H1 (cell line): ENCODE measurements around the gene KIZ. TPM values are rescaled to one million over a fixed set of nuclear protein-coding genes. Genes with fewer than 3 reads are reported as not detected.

Source experiments
- CTCF ChIA-PET: fragments of 300-600 bp; sonication (Branson Sonifier 250); formaldehyde crosslinking; loops from one replicate; lab custom pipeline; 2021; ENCODE audit not compliant: partially characterized antibody; lab: Charles Lee
- POLR2A ChIA-PET: fragments of 300-600 bp; sonication (Branson Sonifier 250); formaldehyde crosslinking; loops from one replicate; lab custom pipeline; 2021; ENCODE audit warnings: inconsistent platforms; ENCODE audit not compliant: partially characterized antibody; lab: Charles Lee
- DNase-seq, 2 experiments: peaks; one replicate each; pipeline versions ENCODE4 v3.0.0 to v3.0.0-alpha.2; 2010 to 2022; ENCODE audit warnings: low spot score in 2 of 2, low read depth in 1 of 2, mixed read lengths in 1 of 2
- FAIRE-seq: peaks from 2 replicates; lab custom pipeline; 2011; peaks lifted over from hg19 to GRCh38; lab: Jason Lieb, UNC
- H2AFZ ChIP-seq: 2 replicates; pipeline ENCODE4 v1.8.1; 2012; ENCODE audit warnings: low read length, inconsistent platforms
- H2AK5ac ChIP-seq: 2 replicates; pipeline ENCODE4 v1.6.1; 2013; ENCODE audit warnings: low read depth, low read length
- H2BK120ac ChIP-seq: replicated peaks from 2 replicates; pipeline ENCODE3; 2013; ENCODE audit warnings: low read depth, low read length, inconsistent platforms
- H2BK12ac ChIP-seq: 2 replicates; pipeline ENCODE4 v1.6.1; 2013; ENCODE audit warnings: low read depth, low read length
- H2BK15ac ChIP-seq: 2 replicates; pipeline ENCODE4 v1.6.1; 2013; ENCODE audit warnings: low read length
- H2BK20ac ChIP-seq: 2 replicates; pipeline ENCODE4 v1.6.1; 2013; ENCODE audit warnings: low read length
- H2BK5ac ChIP-seq: 2 replicates; pipeline ENCODE4 v1.6.1; 2013; ENCODE audit warnings: low read depth, low read length
- H3K14ac ChIP-seq: 2 replicates; pipeline ENCODE4 v1.6.1; 2013; ENCODE audit warnings: inconsistent platforms; ENCODE audit not compliant: insufficient read length
- H3K18ac ChIP-seq: 2 replicates; pipeline ENCODE4 v1.6.1; 2013; ENCODE audit warnings: low read length; ENCODE audit errors: extremely low read depth
- H3K23ac ChIP-seq: 2 replicates; pipeline ENCODE4 v1.6.1; 2013; ENCODE audit warnings: inconsistent platforms; ENCODE audit not compliant: insufficient read length
- H3K23me2 ChIP-seq: 2 replicates; pipeline ENCODE4 v1.6.1; 2013; ENCODE audit warnings: low read depth, low read length
- H3K27ac ChIP-seq: 2 replicates; pipeline ENCODE4 v1.6.1; 2011; ENCODE audit warnings: low read depth, low read length, inconsistent platforms
- H3K27me3 ChIP-seq, 4 experiments: replicated peaks in 1 of 4; 1 replicate in 1 of 4; 2 replicates in 3 of 4; pipeline versions ENCODE4 v1.6.1 to v1.8.1; 2011 to 2013; ENCODE audit warnings: low read length in 3 of 4, mild to moderate bottlenecking in 3 of 4, inconsistent platforms in 2 of 4, mixed read lengths in 2 of 4, moderate library complexity in 1 of 4; ENCODE audit not compliant: control insufficient read depth in 3 of 4, insufficient read depth in 3 of 4; ENCODE audit errors: extremely low read depth in 1 of 4
- H3K36me3 ChIP-seq, 4 experiments: 2 replicates each; pipeline versions ENCODE4 v1.6.1 to v1.8.1; 2011 to 2013; ENCODE audit warnings: mild to moderate bottlenecking in 4 of 4, low read length in 3 of 4, moderate library complexity in 2 of 4, control low read depth in 1 of 4, inconsistent platforms in 1 of 4; ENCODE audit not compliant: insufficient read depth in 4 of 4, control insufficient read depth in 2 of 4
- H3K4ac ChIP-seq: replicated peaks from 2 replicates; pipeline ENCODE3; 2013; ENCODE audit warnings: low read length, low read depth, mixed read lengths, inconsistent platforms; ENCODE audit not compliant: insufficient read length
- H3K4me1 ChIP-seq, 4 experiments: replicated peaks in 1 of 4; 1 replicate in 1 of 4; 2 replicates in 3 of 4; pipeline versions ENCODE4 v1.6.1 to v1.8.1; 2011 to 2013; ENCODE audit warnings: low read length in 3 of 4, inconsistent platforms in 2 of 4, mixed read lengths in 1 of 4; ENCODE audit not compliant: insufficient read depth in 4 of 4, control insufficient read depth in 3 of 4
- H3K4me2 ChIP-seq, 2 experiments: 2 replicates each; pipeline versions ENCODE4 v1.6.1 to v1.8.1; 2011 to 2013; ENCODE audit warnings: low read depth in 2 of 2, low read length in 2 of 2, control low read depth in 1 of 2, inconsistent platforms in 1 of 2, mild to moderate bottlenecking in 1 of 2; ENCODE audit not compliant: insufficient read depth in 1 of 2
- H3K4me3 ChIP-seq, 4 experiments: fragments of 200-600, 300-600 bp in 1 of 4; sonication (generic), shearing (Covaris generic), sonication (Bioruptor Twin) in 1 of 4; 2 replicates each; pipeline versions ENCODE4 v1.5.1 to v1.8.1; 2011 to 2016; ENCODE audit warnings: low read length in 4 of 4, low read depth in 3 of 4, control low read depth in 2 of 4, inconsistent platforms in 2 of 4, mild to moderate bottlenecking in 2 of 4, mixed read lengths in 1 of 4, moderate library complexity in 1 of 4; ENCODE audit not compliant: insufficient read depth in 2 of 4; ENCODE audit errors: extremely low read depth in 1 of 4
- H3K56ac ChIP-seq: replicated peaks from 2 replicates; pipeline ENCODE3; 2013; ENCODE audit warnings: low read depth, mild to moderate bottlenecking, mixed read lengths, low read length, inconsistent platforms; ENCODE audit not compliant: insufficient read length
- H3K79me1 ChIP-seq: 2 replicates; pipeline ENCODE4 v1.6.1; 2013; ENCODE audit warnings: low read depth, low read length, control low read depth
- H3K79me2 ChIP-seq, 2 experiments: 2 replicates each; pipeline versions ENCODE4 v1.6.1 to v1.8.1; 2012 to 2013; ENCODE audit warnings: low read length in 2 of 2, mild to moderate bottlenecking in 2 of 2, inconsistent platforms in 1 of 2; ENCODE audit not compliant: insufficient read depth in 2 of 2, control insufficient read depth in 1 of 2
- H3K9ac ChIP-seq, 4 experiments: replicated peaks in 1 of 4; 1 replicate in 1 of 4; 2 replicates in 3 of 4; pipeline versions ENCODE4 v1.6.1 to v1.8.1; 2011 to 2013; ENCODE audit warnings: low read depth in 3 of 4, low read length in 3 of 4, control low read depth in 2 of 4, mild to moderate bottlenecking in 2 of 4, moderate library complexity in 2 of 4, inconsistent platforms in 1 of 4; ENCODE audit errors: extremely low read depth in 1 of 4
- H3K9me3 ChIP-seq, 2 experiments: 2 replicates each; pipeline versions ENCODE4 v1.6.1 to v1.8.1; 2012 to 2013; ENCODE audit warnings: mild to moderate bottlenecking in 2 of 2, moderate library complexity in 2 of 2, control low read depth in 1 of 2, inconsistent platforms in 1 of 2, low read depth in 1 of 2, low read length in 1 of 2, mixed read lengths in 1 of 2; ENCODE audit not compliant: insufficient read depth in 2 of 2
- H4K20me1 ChIP-seq, 2 experiments: replicated peaks in 1 of 2; 2 replicates each; pipeline versions ENCODE3 to v1.8.1; 2011 to 2013; ENCODE audit warnings: inconsistent platforms in 2 of 2, low read length in 2 of 2, mild to moderate bottlenecking in 1 of 2; ENCODE audit not compliant: insufficient read depth in 2 of 2, control insufficient read depth in 1 of 2
- H4K5ac ChIP-seq: 2 replicates; pipeline ENCODE4 v1.6.1; 2013; ENCODE audit warnings: low read length, low read depth, mixed read lengths, inconsistent platforms; ENCODE audit not compliant: insufficient read length
- H4K8ac ChIP-seq: 2 replicates; pipeline ENCODE4 v1.8.0; 2013; ENCODE audit warnings: mild to moderate bottlenecking, moderate library complexity, low read length, inconsistent platforms; ENCODE audit not compliant: insufficient read depth; ENCODE audit errors: extremely low read depth
- H4K91ac ChIP-seq: replicated peaks from 2 replicates; pipeline ENCODE3; 2013; ENCODE audit warnings: low read length, mixed read lengths, inconsistent platforms; ENCODE audit not compliant: insufficient read length
- BRCA1 ChIP-seq: IDR thresholded peaks from 2 replicates; pipeline ENCODE4 v1.6.1; 2012; ENCODE audit warnings: low read depth, low read length, improper control_type of control experiment
- CBX8 ChIP-seq: fragments of 300-800, 300-1000 bp; sonication (generic); IDR thresholded peaks from 2 replicates; pipeline ENCODE4 v1.7.1; 2016; ENCODE audit warnings: low read depth, low read length, borderline replicate concordance
- EGR1 ChIP-seq: IDR thresholded peaks from 2 replicates; pipeline ENCODE4 v1.6.1; 2011; ENCODE audit warnings: low read depth, low read length, borderline replicate concordance
- JUN ChIP-seq: IDR thresholded peaks from 2 replicates; pipeline ENCODE4 v1.6.1; 2011; ENCODE audit warnings: low read depth, mild to moderate bottlenecking, improper control_type of control experiment, low read length
- PHF8 ChIP-seq: fragments of 200-600 bp; sonication (generic); conservative IDR thresholded peaks from 2 replicates; pipeline ENCODE4 v1.7.1; 2012; ENCODE audit warnings: low read depth, mild to moderate bottlenecking, inconsistent platforms, low read length, moderate library complexity
- RAD21 ChIP-seq, 2 experiments: IDR thresholded peaks in 1 of 2; conservative IDR thresholded peaks in 1 of 2; 2 replicates each; pipeline ENCODE4 v1.6.1; 2011; ENCODE audit warnings: low read depth in 2 of 2, low read length in 2 of 2, improper control_type of control experiment in 1 of 2, inconsistent platforms in 1 of 2, mild to moderate bottlenecking in 1 of 2, moderate library complexity in 1 of 2
- SP4 ChIP-seq: IDR thresholded peaks from 2 replicates; pipeline ENCODE4 v1.6.1; 2012; ENCODE audit warnings: low read length, inconsistent platforms
- TBP ChIP-seq: IDR thresholded peaks from 2 replicates; pipeline ENCODE4 v1.6.1; 2011; ENCODE audit warnings: low read depth, low read length, improper control_type of control experiment
- USF2 ChIP-seq: IDR thresholded peaks from 2 replicates; pipeline ENCODE4 v1.6.1; 2011; ENCODE audit warnings: low read length, improper control_type of control experiment
- YY1 ChIP-seq: IDR thresholded peaks from 2 replicates; pipeline ENCODE4 v1.6.1; 2011; ENCODE audit warnings: low read depth, mild to moderate bottlenecking, low read length
- WGBS, 2 experiments: shearing (Covaris generic) in 1 of 2; methylation state at CpG; one replicate each; pipeline versions ENCODE4 v1.1.6 to v1.1.7; 2013 to 2015; ENCODE audit warnings: low lambda C conversion rate in 2 of 2, mixed read lengths in 2 of 2, inconsistent platforms in 1 of 2, low coverage in 1 of 2, missing lambda C conversion rate in 1 of 2; ENCODE audit not compliant: insufficient replicate concordance in 2 of 2, insufficient coverage in 1 of 2, insufficient read length in 1 of 2; ENCODE audit errors: extremely low coverage in 1 of 2, missing lambda C conversion rate in 1 of 2; 5-methylcytosine and 5-hydroxymethylcytosine counted together
- polyA plus RNA-seq, 7 experiments: library from polyadenylated mRNA; depleted of rRNA in 3 of 7; stranded (reverse) in 5 of 7; unstranded in 2 of 7; fragments of >200 nt in 5 of 7; fragments of 200-250 nt in 2 of 7; gene quantifications; 1 replicate in 5 of 7; 2 replicates in 1 of 7; 4 replicates in 1 of 7; pipeline versions ENCODE4 v1.2.1 to v1.2.3, GENCODE V29; 2011 to 2013; ENCODE audit warnings: missing spikeins in 2 of 7, mixed read lengths in 2 of 7
- total RNA-seq: library from RNA; stranded (reverse); fragmentation: NEBNext Ultra II Directional; extraction: Animal tissue kit (Norgen Biotek cat#: 25700); gene quantifications from 2 replicates; pipeline ENCODE4 v1.2.1, GENCODE V29; 2021
- TF ChIP-seq, protein P1 (sequence below), 3 experiments: IDR thresholded peaks; 1 replicate in 2 of 3; 2 replicates in 1 of 3; pipeline versions ENCODE4 v1.5.1 to v1.6.1; 2011; ENCODE audit warnings: low read length in 3 of 3, mild to moderate bottlenecking in 3 of 3, inconsistent platforms in 2 of 3, low read depth in 1 of 3, moderate library complexity in 1 of 3; ENCODE audit not compliant: insufficient read depth in 1 of 3; ENCODE audit errors: control extremely low read depth in 1 of 3

KIZ gene
- total and polyA plus RNA-seq, 2 of the 8 experiments (the other 6 are each of a cell fraction or from before 2014, with no cell fraction given), result 13.0 to 51.7 TPM

DNA sequence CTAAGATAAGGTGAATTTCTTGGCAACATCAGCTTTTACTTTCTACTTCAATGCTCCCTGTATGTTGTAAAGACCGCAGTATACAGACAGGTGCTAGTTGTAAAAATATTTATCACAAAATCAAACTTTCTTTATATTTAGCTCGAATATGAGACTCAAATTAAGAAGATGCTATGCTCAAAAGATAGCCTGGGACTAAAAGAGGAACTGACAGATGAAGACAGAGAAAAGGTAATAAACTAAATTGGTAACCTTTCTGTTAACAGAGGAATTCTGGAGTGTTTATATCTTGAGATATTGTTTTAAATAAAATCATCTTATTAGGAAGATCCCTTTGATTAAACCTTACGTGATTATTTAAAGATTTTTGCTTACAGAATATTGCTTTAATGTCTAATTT is 19.5 kb downstream of the KIZ start:
- Histone ChIP-seq H3K27me3 (no peaks in the 10 kb centered on the region), H3K9ac (no peak overlapping the region), H2BK12ac (no peak overlapping the region), H3K14ac (no peak overlapping the region), H3K4ac (no peak overlapping the region), H2BK15ac (no peak overlapping the region), H4K5ac (no peak overlapping the region), H3K79me1 (no peaks in the 10 kb centered on the region), H3K79me2 (no peaks in the 10 kb centered on the region), H3K36me3 (no peaks in the 10 kb centered on the region; a peak in 3 of 8 replicates), H4K8ac (no peak overlapping the region), H3K4me2 (no peak overlapping the region), H4K20me1 (no peaks in the 10 kb centered on the region), H3K4me1 (no peaks in the 10 kb centered on the region), H2BK5ac (no peak overlapping the region), H3K23ac (no peak overlapping the region), H3K56ac (no peak overlapping the region), H3K18ac (no peak overlapping the region), H3K23me2 (peaks cover 3% of the 10 kb centered on the region), H2AK5ac (no peak overlapping the region), H3K4me3 (no peak overlapping the region), H3K9me3 (no peaks in the 10 kb centered on the region), H4K91ac (no peak overlapping the region), H2BK120ac (no peak overlapping the region), H2BK20ac (no peak overlapping the region), H2AFZ (no peak overlapping the region), H3K27ac (no peak overlapping the region)
- WGBS, 2 experiments, result 87% methylated on average over 3 of the region's 3 CpGs; no CpG with 5 or more reads in 1 of the 2 experiments
- CTCF ChIA-PET, result no interaction called here
- POLR2A ChIA-PET, result interaction anchor here (1.1 kb wide), 1 partner anchor 11 kb away, joined by 3 read pairs; no protein-coding TSS in a partner anchor
- FAIRE-seq (no peak), DNase-seq (no peak)
- TF ChIP-seq RAD21 (IDR thresholded peaks at IDR 0.05 in 1 of 2, conservative IDR thresholded peaks at IDR 0.05 in 1 of 2; ENCODE audit: low read depth in 2 of 2, low read length in 2 of 2) (no peak), TBP (no peak), USF2 (no peak), EGR1 (no peak), BRCA1 (no peak), CBX8 (no peak), PHF8 (no peak), SP4 (no peak), JUN (no peak), YY1 (no peak)
- TF ChIP-seq, protein P1, sequence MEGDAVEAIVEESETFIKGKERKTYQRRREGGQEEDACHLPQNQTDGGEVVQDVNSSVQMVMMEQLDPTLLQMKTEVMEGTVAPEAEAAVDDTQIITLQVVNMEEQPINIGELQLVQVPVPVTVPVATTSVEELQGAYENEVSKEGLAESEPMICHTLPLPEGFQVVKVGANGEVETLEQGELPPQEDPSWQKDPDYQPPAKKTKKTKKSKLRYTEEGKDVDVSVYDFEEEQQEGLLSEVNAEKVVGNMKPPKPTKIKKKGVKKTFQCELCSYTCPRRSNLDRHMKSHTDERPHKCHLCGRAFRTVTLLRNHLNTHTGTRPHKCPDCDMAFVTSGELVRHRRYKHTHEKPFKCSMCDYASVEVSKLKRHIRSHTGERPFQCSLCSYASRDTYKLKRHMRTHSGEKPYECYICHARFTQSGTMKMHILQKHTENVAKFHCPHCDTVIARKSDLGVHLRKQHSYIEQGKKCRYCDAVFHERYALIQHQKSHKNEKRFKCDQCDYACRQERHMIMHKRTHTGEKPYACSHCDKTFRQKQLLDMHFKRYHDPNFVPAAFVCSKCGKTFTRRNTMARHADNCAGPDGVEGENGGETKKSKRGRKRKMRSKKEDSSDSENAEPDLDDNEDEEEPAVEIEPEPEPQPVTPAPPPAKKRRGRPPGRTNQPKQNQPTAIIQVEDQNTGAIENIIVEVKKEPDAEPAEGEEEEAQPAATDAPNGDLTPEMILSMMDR (IDR thresholded peaks at IDR 0.05; ENCODE audit: control extremely low read depth in 1 of 3, insufficient read depth in 1 of 3, low read depth in 1 of 3, low read length in 3 of 3), result no peak
